CD4-positive, alpha-beta T cell treated with Interleukin-17A for 4 hours (primary cell): ENCODE measurements around the gene COL19A1.
A peak's percentile ranks its signal among the peaks of the same experiment; 100 is the strongest.

Experiments
- DNase-seq: peaks from one replicate; pipeline ENCODE4 v3.0.0-alpha.2; 2020; ENCODE audit warnings: mixed read lengths

Gene COL19A1

DNA sequence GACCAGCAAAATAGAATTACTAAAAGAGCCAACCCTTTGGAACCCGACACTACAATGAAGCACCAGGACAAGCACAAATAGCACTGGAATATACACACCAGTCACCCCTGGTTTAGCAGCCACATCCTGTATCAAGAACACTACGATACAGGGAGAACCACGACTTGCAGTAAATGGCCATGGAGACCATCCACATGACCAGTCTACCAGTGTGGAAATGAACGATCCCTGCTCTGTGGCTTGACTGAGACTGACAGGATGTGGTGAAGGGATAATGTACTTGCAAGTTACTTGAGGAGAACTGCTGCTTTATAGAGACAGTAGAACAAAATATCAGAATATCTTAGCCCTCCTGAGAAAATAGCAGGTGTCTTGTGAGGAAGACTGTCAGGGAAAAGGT, 266.9 kb downstream of the COL19A1 start:
- no peak for DNase-seq

DNA sequence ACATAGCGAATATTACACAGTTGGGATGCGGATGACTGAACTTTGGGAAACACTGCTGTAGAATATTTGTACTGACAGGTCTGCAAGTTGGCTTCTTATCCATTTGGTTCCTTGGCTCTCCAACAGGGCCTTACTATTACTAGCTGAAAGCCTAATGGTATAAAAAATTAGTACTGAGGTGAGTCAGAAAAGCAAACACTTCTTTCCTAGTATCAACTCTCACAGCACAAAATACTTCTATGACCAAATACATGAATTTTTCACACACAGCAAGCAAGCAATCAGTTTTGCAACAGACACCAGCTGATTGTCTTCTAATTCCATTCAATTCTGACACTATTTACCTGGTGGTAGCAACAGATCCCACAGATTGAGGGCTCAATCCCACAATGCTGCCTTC, 268.2 kb downstream of the COL19A1 start:
- DNase-seq = no peak

DNA sequence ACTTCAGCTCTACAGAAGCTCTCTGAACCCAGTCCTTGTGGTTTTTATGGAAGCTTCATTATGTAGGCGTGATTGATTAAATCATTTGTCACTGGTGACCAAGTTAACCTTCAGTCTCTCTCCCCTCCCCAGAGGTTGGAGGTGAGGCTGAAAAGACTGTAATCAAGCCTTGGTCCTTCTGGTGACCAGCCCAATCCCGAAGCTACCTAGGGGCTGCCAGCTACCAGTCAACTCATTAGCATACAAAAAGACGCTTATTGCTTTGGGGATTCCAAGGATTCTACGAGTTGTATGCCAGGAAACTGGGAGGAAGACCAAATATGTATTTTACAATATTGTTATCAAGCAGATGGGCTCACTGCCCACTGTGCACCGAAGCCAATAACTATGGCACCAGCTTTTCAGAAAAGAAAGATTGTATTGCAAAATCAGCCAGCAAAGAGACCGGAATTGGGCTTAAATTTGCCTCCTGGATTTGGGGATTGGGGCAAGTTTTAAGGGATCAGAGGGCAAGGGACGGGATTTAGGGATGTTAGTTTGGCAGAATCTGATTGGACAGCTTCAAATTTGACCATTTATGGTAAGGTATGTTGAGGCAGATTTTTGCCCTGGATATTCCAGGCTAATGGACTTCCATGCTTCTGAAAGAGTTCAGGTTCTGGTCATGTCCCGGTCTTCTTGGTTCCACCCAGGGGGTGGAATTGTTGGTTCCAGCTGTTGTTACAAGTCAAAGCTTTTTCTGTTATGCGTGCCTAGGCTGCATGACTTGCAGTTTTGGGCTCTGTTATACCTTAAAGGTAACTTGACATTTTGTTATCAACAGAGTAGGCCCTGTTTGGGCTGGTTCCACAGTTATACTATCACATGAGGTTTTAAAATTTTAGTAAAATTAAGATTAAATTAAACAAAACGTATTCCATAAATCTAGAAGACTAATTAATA, 269.1 kb downstream of the COL19A1 start:
- no peak for DNase-seq

DNA sequence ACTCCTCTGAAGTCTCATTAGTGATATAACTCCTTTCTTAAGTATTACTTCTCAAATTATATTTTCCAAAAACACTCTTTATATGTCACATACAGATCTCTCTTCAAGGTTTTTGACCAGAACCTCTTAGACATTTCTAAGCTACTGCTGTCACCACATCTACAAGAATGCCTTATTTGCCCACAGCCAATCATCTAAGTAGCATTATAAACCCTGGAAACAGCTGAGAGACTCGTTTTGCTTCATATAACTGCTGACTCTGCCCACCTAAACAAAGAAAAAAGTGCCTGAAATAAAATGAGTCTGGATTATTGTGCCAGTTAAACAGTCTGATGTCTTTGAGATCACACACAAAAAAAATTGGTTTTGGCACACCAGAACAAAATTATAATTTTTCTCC, 270.6 kb downstream of the COL19A1 start:
- no peak for DNase-seq

DNA sequence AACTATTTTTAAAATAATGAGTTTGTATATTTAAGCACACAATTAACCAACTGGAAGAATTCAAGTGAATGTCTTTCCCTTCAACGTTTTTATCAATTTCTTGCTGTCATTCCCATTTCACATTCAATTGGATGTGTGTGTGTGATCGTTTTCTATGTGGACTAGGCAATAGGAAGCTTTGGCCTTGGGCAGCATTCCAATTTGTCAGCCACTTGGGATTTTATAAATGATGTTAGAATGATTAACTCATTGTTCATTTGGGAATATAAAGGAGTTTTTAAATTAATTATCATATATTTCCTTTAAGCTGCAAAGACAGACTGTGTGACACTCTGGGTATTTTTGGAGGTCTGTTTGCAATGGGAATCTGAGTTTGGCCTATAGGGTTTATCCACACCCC, 274.1 kb downstream of the COL19A1 start:
- DNase-seq = no peak

DNA sequence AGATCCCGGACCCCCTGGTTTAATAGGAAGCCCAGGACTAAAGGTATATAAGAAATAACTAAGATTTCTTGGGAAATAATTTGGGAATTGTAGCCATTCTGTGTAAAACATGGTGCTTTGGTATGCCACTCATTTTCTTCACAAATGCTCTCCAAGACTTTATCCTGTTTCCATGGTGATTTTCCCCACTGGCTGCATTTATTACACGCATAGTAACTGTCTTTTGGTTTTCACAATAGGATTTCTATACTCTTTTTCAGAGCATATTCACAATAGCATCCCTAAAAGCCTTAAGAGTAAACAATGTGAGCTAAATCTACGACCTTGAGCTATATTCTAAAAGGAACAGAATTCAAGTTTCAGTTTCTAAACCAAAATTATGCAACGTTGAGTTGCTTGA, 275.7 kb downstream of the COL19A1 start:
- DNase-seq = no peak

DNA sequence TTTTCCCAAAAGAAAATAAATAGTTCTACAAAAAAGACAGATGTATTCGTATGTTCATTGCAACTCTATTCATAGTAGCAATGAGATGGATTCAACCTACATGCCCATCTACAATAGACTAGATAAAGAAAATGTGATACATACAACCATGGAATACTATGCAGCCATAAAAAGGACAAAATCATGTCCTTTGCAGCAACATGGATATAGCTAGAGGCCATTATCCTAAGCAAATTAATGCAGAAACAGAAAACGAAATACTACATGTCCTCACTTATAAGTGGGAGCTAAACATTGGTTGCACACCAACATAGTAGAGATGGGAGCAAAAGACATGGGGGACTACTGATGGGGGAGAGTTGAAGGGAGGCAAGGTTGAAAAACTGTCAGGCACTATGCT, 278.8 kb downstream of the COL19A1 start:
- DNase-seq = no peak

DNA sequence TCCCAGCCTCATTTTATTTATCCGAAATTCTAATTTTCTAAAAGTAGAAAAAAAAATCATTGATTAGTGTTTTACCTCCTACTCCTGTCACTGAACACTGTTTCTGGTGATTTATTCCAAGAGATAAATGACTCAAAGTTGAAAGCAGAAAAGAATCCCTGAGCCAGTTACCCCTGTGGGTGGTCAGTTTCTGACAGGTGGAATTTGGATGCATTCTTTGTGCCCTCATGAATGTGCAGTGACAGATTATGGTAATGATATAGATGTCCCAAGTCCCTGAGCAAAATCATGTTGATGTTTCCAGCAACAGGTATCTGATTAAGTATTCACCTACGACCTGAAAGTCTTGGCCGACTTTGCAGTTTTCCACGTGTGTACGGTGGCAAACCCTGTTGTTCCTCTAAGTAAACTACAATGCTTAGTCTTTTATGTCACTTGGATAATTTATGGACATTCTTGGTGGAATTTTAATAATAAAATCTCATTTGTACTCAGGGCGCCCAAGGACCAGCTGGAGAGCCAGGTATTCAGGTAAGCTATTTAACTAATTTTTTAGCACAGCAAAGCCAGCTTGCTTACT, 282.9 kb downstream of the COL19A1 start:
- DNase-seq = no peak

DNA sequence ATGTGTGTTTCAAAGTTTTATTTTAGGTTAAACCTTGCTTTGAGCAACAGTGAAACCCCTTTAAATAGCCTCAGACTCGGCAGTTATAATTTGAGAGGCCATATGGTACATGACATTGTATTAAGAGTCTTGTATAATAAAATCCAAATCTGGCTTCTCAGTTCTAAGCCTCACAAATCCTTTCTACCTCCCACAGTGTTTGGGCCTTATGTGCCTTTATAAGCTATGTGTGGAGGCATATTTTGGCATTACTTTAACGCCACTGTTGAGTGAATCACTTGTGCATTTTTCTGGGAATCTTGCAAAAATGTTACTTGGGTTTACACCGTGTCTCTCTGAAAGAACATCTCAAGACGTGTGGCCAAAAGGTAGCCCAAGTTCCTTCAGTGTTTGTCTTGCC, 284.2 kb downstream of the COL19A1 start:
- no peak for DNase-seq

DNA sequence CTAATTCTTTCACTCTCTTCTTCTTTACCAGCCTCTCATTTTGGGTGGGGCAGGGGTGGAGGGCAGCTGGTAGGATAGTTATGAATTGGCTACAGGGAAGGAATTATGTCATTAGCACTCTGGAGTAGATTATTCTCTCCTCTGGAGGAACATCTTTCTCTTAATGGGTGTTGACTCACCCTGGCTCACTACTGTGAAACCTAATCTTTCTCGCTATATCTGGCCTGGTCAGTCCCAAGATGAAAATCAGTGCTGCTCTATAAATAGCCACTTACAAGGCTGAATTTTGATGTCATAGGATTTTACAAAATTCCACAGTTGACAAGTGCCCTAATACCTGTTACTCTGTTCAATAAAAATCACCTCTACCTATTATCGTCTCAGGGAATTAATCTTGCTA, 285.3 kb downstream of the COL19A1 start:
- DNase-seq = no peak

DNA sequence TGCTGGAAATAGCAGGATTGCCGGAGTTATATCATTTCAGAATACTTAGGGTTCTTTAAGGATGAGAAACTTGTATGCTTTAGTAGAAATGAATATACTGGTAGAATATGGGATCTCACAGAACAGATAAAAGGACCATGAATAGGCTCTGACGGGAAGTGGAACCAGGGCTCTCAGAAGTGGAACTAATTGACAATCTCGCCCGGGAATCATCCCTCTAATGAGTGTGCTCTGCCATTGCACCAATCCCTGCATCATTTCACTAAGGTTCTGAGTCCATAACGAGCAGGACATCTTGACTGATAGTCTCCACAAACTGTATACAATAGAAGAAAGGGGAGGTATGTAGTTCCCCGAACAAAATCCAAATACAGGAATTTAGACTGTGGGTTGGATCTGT, 286.4 kb downstream of the COL19A1 start:
- DNase-seq = no peak

DNA sequence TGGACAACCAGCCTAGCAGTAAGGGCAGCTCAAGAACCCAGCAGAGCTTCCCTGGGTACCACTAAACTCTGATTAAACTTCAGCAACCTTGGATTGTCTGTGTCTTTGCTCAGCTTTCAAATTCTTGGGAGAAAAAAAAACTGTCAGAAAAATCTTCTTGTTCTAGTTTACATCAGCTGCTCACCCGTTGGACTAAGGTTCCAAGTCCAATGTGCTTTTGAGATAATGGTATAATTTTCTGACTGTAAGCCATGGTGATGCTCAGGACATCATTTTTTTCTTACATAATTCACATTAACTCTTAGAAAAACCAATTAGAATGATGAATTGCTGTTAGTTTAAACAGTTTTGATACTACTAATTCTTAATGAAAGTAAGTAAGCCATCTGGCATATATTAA, 290.7 kb downstream of the COL19A1 start:
- no peak for DNase-seq

DNA sequence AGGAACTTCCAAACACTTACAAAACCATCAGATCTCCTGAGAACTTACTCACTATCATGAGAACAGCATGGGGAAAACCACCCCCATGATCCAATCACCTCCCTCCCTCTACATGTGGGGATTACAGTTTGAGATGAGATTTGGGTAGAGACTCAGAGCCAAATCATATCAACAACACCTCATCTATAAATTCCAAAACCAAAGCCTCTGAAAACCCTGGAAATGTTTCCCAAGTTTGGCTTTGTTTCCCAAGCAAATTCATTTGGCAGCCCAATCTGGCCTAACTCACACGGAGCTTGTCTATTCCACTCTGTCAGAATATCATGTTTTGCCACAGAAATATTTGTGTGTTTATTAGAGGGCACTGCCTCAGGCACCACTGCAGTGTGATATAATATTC, 293.9 kb downstream of the COL19A1 start:
- DNase-seq = no peak

DNA sequence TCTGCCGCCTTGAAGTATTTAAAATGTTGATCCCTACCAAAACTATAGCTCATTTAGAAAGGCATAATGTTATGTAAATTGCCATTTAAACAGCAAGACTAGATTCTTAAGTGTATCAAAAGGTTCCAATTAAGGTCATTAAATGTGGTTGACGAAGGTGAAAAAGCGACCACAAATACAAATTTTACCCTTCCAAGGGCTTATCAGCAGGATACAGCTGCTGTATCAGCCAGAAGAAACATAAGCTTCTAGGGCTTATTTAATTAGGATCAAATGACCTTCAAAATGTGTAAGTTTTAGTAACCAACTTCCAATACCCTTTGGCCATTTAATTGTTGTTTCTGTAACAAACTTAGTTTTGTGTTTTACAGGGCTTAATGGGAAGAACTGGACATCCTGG, 296.6 kb downstream of the COL19A1 start:
- no peak for DNase-seq

DNA sequence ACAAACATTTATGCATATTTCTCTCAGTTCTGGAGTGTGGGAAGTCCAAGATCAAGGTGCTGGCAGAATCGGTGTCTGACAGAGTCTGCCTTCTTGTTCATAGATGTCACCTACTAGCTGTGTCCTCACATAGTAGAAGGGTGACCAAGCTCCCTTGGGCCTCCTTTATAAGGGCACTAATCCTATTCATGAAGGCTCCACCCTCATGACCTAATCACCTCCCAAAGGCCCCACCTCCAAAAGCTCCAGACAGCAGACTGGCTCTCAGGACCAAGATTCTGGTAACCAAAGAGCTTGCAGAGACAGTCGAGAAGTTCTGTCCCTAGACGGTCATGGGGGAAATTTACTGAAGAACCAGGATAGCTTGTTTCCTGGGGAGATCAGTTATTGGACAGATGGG, 297.4 kb downstream of the COL19A1 start:
- DNase-seq = no peak

DNA sequence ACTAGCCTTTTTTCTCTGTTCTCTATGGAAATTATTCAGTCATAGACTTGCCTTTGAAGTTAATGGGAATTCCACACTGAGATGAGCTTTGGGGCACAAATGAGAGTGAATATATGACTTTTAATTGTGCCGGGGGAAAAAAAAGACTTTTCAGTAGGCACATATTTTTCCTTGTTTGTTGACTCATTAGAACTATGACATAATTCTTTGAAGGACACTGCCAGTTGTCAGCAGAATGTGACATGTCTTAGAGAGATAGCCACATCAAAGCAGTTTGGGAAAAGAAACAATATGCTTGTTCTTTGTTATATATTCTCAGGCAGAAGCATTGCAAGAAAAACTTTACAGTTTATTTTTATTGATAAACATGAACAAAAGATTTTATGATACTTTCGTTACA, 298.2 kb downstream of the COL19A1 start:
- DNase-seq = no peak

DNA sequence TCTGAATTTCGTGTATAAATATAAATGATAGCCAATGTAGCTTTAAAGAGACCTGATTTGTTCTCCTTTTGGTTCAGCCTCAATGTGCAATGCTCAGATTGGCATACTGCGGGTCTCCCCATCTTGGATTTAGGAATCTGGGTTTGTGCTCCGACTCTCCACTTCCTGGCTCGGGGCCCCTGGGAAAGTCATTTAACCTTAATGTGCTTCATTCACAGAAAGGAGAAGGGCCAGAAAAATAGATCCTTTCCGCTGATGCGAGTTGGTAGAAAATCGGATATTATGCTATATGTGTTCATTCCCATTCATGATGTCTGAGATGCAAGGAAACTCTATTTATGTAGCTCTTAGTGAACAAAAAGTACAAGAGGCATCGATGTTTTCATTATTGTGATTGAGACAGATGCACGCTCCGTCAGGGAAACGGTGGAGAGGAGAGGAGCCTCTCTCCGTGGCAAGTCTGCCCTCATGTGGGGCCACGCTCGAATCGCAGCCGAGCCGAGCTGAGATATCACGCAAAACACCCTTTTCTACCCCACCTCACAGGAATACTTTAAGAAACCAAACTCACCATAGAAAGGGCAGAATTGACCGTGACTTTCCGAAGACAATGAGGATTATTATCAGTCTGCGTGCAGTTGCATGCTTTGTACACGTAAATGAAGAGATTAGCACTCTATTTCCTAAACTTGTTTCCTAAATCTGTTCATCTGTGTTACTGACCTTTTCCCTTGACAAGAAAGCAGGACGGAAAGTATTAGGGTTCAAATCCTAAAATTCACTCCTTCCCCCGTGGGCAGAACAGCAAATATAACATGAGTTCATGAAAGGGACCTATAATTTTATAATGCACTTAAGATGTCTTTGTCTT, 300.0 kb downstream of the COL19A1 start:
- DNase-seq = peak; percentile 10

DNA sequence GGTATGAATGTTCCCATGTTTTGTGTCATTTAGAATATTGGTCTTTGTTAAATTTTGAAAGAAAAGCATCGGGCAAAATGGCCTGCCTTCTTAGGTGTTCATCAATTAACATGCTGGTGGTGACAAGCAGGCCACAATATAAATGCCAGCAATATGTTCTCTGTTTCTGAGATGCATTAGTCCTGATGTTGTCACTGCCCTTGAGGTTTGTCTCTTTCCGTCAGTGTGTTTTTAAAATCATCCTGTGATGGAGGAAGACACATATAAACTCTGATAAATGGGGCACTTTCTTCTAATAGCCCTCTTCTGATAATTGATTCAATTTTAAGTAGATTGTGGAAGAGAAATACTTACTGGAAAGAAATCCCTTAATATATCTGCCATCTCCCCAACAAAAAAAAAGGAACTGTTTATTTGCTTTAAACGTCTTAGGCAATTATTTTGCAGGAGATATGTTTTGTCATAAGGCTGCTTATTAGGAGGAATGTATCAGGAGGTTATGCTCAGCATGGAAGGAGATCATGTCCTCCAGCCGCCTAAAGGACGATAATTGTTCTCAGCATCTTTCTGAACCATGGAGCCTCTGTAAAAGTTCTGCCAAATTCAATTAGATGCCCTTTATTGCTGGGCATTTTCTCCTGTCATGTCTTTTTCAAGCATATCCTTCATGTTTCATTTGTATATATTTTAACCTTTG, 302.5 kb downstream of the COL19A1 start:
- no peak for DNase-seq

DNA sequence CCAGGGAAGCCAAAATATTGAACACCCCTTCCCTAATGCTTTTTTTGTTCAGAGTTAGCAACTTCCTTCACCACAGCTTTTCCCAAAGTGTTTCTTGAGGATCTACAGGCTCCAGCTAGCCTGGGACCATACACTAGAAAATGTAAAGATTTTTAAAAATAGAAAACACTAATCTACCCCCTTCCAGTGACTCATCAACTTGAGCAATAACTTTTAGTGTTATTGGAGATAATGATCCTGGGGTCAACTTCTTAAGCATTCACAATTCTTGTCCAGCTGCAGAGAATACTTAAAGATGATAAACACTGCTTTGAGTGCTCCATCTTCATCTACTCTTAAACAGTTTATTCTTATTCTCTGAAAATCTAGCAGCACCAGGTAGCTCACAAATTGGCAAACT, 304.9 kb downstream of the COL19A1 start:
- no peak for DNase-seq

DNA sequence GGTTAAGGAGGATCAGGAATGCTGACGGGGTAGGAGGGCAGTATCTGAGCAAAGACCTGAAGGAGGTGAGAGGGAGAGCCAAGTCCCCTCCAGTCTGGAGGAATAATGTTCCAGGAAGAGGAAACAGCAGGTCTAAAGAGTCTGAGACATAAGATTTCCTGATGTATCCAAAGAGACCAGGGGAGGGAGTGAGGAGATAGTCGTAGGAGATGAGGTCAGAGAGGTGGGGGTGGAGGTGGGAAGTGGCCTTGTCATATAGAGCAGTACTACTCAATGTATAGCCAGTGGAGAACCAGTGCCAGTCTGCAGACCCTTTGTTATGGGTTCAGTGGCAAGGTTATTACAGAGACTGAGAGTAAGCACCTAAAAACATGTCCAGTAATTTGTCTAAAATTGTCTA, 305.9 kb downstream of the COL19A1 start:
- no peak for DNase-seq

DNA sequence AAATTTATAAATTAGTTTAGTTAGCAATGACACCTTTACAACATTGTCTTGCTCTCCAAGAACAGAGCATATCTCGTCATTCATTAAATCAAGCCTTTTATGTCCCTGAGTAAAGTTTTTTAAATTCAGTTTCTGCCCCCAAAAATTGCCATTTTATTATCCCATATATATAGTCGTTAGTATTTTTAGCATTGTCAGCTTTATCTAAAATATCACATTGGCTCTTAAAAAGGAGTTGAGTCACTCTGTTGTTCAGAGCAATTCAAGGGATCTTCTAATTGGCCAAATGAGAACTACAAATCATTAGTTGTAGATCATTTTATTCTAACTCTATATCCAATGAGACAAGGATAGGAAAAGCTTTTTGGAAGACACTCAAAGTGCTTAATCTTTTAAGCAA, 309.4 kb downstream of the COL19A1 start:
- no peak for DNase-seq

DNA sequence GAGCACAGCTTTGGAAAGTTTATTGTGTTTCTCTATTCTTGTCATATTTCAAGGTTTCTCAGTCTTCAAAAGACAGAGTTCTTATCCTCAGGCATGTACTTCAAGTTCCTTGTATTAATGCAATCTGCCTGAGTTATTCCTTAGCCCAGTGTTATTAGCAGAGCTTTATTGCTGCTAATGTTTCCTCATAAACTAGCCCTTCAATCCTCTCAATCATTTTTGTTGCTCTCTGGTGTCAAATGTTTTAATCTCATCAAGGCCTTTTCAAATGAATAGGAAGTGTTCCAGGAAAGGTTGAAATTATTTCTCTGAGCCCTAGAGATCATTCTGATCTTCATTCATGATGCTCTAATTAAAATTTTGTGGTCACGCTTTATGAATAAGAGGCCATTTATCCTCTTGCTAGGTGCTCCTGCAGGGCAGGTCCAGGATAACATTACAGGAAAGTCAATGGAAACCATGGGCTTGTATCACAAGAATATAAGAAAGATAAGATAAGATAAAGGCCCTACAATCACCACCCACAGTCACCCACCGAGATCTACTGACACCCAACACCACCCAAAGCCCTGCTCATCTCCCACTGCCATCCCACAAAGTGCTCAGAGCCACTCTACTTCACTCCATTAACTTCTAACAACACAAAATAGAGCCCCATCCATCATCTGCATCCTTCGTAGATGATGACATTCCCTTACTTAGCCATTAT, 310.6 kb downstream of the COL19A1 start:
- DNase-seq = no peak
